Gastrocnemius medialis (tissue), 4 donors: Measurements from ENCODE around the gene PGAM1. TPM values are rescaled to one million over a fixed set of nuclear protein-coding genes. Genes with fewer than 3 reads are reported as not detected.
A peak's percentile ranks its signal among the peaks of the same experiment; 100 is the strongest.

Source experiments
- ATAC-seq, 2 donors: fragments of 150-250 bp; one replicate each; pipeline ENCODE4 v1.9.1; 2016
- DNase-seq, 2 donors: peaks; one replicate each; pipeline ENCODE4 v3.0.0-alpha.2; 2019
- H3K27ac ChIP-seq, 4 donors: fragments of 200-600 bp; sonication (generic); 1 replicate in 1 of 4; 2 replicates in 3 of 4; pipeline ENCODE4 v1.5.1; 2016 to 2018; ENCODE audit warnings: mild to moderate bottlenecking in 2 of 4, moderate library complexity in 1 of 4
- H3K27me3 ChIP-seq, 3 donors: fragments of 200-600 bp; sonication (generic) in 2 of 3; 1 replicate in 1 of 3; 2 replicates in 2 of 3; pipeline versions ENCODE4 v1.5.1 to v1.6.0; 2016 to 2019; ENCODE audit warnings: mild to moderate bottlenecking in 1 of 3, moderate library complexity in 1 of 3
- H3K36me3 ChIP-seq, 2 donors: fragments of 200-600 bp; sonication (generic) in 1 of 2; one replicate each; pipeline ENCODE4 v1.5.1; 2017 to 2018
- H3K4me1 ChIP-seq, 2 donors: fragments of 200-600 bp; sonication (generic) in 1 of 2; one replicate each; pipeline ENCODE4 v1.5.1; 2016 to 2017; ENCODE audit warnings: mild to moderate bottlenecking in 2 of 2
- H3K4me3 ChIP-seq, 4 donors: fragments of 200-600 bp; sonication (generic) in 3 of 4; 1 replicate in 1 of 4; 2 replicates in 3 of 4; pipeline ENCODE4 v1.5.1; 2016 to 2019; ENCODE audit warnings: mild to moderate bottlenecking in 2 of 4
- H3K9me3 ChIP-seq, 3 donors: fragments of 200-600 bp; sonication (generic) in 2 of 3; 1 replicate in 1 of 3; 2 replicates in 2 of 3; pipeline ENCODE4 v1.5.1; 2016 to 2019
- POLR2A ChIP-seq, 2 donors: fragments of 450-650 bp; IDR thresholded peaks; one replicate each; pipeline ENCODE4 v1.6.1; 2017; ENCODE audit warnings: antibody characterized with exemption in 2 of 2, mild to moderate bottlenecking in 2 of 2, moderate library complexity in 2 of 2
- in situ Hi-C, 4 donors: fragments of 200-750 bp; cut with MboI; loops; one replicate each; pipeline versions ENCODE4 v1.15.0 to v1.8.0; 2017; ENCODE audit warnings: low sequenced_read_pairs in 4 of 4
- intact Hi-C: fragments of 100-400 bp; cut with DNase I; formaldehyde crosslinking; loops from one replicate; pipeline ENCODE4 v1.15.1; 2023; ENCODE audit warnings: low total_unique reads
- total RNA-seq, 4 donors: library from RNA; depleted of rRNA; stranded (reverse); fragments of >200 nt; gene quantifications; one replicate each; pipeline versions ENCODE4 v1.1.0 to v1.2.3, GENCODE V29; 2016
- TF ChIP-seq, protein P1 (sequence below), 5 experiments: fragments of 450-650 bp in 3 of 5; fragments of 200-600 bp in 2 of 5; sonication (generic) in 2 of 5; IDR thresholded peaks in 4 of 5; conservative IDR thresholded peaks in 1 of 5; 1 replicate in 4 of 5; 2 replicates in 1 of 5; pipeline ENCODE4 v1.5.1; 2016 to 2019; ENCODE audit warnings: antibody characterized with exemption in 5 of 5, mild to moderate bottlenecking in 3 of 5, moderate library complexity in 3 of 5

Gene PGAM1
- total RNA-seq, 4 donors from 2014 or later = 41.0 to 72.1 (median 62.2) TPM

DNA sequence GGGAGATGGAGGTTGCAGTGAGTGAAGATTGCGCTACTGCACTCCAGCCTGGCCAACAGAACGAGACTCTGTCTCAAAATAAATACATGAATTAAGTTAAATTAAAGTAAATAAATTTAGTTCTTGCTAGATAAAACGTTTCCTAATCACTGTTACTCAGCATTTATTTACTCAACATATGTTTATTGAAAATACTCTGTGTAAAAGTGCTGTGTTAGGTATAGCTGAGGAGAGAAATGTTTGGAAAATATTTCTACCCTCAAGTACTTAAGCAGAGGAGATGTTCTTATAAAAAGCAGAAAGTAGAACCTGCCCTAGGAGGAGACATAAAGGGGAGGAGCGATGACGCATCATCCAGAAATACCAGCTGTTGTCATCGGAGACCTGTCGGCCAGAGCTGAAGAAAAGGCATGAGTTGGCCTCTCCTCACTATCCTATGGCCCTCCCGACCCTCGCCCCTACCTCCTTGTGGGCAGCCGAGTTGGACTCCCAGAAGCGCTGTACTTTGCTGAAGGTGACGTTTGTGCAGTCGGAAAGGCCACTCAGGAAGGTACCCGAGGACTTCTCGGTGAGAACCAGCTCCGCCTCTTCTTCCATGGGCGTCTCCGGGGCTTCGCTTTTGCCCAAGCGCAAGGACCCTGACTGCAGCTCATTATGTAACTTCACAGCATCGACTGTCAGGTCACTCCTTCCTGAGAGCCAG is 26.0 kb upstream of the PGAM1 start:
- peak; percentile 61 to 71 for DNase-seq
- intact Hi-C loops = loop anchor here (2.0 to 5.0 kb wide), 3 partner anchors 27 to 337 kb away; partner anchors contain the start of genes FRAT2, PGAM1 and ZFYVE27

DNA sequence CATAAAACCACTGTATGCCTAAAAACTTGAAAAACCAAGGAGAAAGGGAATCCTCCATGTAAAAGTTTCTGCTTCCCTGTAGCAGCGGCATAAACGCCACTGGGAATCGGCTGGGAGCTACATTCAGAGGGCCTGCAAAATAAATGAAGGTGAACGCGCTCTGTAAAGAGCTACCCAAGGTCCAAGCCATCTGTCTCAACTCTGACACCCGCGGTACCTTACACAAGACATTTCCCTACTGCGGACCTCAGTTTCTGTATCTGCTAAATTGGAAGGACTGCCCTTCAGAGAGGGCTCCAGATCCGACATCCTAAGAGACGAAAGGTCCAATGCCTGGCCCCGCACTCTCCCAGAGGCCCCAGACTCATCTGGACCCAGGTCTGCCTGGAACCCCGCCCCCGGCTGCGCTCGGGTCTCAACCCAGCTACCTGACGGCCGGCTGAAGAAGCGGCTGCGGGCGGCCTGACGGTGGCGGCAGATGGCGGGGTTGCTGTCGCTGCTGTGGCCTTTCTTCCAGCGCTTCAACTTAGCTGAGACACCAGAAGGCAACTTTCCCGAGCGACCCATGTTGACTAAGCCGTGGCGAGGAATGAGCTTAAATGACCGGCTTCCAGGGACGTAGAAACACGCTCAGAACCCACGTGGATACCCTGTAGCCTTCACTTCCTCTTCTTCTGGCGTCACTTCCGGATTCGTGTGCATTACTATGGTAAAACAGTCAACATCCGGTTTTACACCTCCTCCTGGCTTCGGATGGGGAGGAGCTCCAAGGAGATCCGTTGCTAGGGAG is 25.1 kb upstream of the PGAM1 start, which contains the start of gene RRP12:
Gene RRP12 (minus strand): TSS at position 676 of the 790 bp plus-strand sequence. CDS start 109 bp downstream, at position 567.
- peaks cover 0 to 30% of the 10 kb centered on the region in 2 donors for H3K36me3 ChIP-seq
- peak within 1 kb of the TSS; percentile 72 to 97 (median 94) for H3K4me3 ChIP-seq
- peak within 1 kb of the TSS; percentile 89 to 97 (median 94) for H3K27ac ChIP-seq
- TF ChIP-seq POLR2A (IDR thresholded peaks at IDR 0.05) = peak; percentile 79
- TF ChIP-seq, protein P1, sequence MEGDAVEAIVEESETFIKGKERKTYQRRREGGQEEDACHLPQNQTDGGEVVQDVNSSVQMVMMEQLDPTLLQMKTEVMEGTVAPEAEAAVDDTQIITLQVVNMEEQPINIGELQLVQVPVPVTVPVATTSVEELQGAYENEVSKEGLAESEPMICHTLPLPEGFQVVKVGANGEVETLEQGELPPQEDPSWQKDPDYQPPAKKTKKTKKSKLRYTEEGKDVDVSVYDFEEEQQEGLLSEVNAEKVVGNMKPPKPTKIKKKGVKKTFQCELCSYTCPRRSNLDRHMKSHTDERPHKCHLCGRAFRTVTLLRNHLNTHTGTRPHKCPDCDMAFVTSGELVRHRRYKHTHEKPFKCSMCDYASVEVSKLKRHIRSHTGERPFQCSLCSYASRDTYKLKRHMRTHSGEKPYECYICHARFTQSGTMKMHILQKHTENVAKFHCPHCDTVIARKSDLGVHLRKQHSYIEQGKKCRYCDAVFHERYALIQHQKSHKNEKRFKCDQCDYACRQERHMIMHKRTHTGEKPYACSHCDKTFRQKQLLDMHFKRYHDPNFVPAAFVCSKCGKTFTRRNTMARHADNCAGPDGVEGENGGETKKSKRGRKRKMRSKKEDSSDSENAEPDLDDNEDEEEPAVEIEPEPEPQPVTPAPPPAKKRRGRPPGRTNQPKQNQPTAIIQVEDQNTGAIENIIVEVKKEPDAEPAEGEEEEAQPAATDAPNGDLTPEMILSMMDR (IDR thresholded peaks at IDR 0.05 in 4 of 5, conservative IDR thresholded peaks at IDR 0.05 in 1 of 5) = no peak
- in situ Hi-C loops (no loop called here), intact Hi-C loops (loop anchor here (2.0 to 5.0 kb wide), 3 partner anchors 26 to 336 kb away; partner anchors contain the start of genes FRAT2, PGAM1 and ZFYVE27)
- no peaks in the 10 kb centered on the region for H3K9me3 ChIP-seq
- DNase-seq = peak; percentile 87 to 88
- peak; percentile 97 to 99 for ATAC-seq
- no peaks in the 10 kb centered on the region for H3K27me3 ChIP-seq
- peaks cover 14 to 15% of the 10 kb centered on the region in 2 donors for H3K4me1 ChIP-seq

More for the DNA sequence above, 26.0 kb upstream of the PGAM1 start:
- Histone ChIP-seq H3K36me3 (peaks cover 0 to 39% of the 10 kb centered on the region in 2 donors), H3K4me1 (peaks cover 14 to 15% of the 10 kb centered on the region in 2 donors), H3K9me3 (no peaks in the 10 kb centered on the region), H3K4me3 (peak overlapping the region; percentile 72 to 97 (median 94)), H3K27me3 (no peaks in the 10 kb centered on the region), H3K27ac (peak overlapping the region; percentile 89 to 97 (median 94))
- in situ Hi-C loops = no loop called here
- TF ChIP-seq, protein P1 (IDR thresholded peaks at IDR 0.05 in 4 of 5, conservative IDR thresholded peaks at IDR 0.05 in 1 of 5) = no peak
- peak; percentile 59 to 64 for TF ChIP-seq POLR2A (IDR thresholded peaks at IDR 0.05)
- peak; percentile 73 to 83 for ATAC-seq

DNA sequence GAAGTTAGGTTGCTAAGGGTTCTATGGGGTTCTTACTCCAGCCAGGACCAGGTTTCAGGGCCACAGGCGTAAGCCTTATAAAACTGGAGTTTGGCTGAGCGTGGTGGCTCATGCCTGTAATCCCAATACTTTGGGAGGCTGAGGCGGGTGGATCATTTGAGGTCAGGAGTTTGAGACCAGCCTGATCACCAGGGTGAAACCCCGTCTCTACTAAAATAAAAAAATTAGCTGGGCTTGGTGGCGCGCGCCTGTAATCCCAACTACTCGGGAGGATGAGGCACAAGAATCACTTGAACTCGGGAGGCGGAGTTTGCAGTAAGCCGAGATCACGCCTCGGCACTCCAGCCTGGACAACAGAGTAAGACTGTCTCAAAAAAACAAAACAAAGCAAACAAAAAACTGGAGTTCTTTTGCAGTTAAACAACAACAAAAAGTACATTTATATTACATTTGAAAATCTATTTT is 24.5 kb upstream of the PGAM1 start:
- Histone ChIP-seq H3K4me1 (peaks cover 14 to 15% of the 10 kb centered on the region in 2 donors), H3K4me3 (peak overlapping the region; percentile 72 to 97 (median 94)), H3K27ac (peak overlapping the region; percentile 89 to 97 (median 94)), H3K36me3 (peaks cover 0 to 24% of the 10 kb centered on the region in 2 donors), H3K9me3 (no peaks in the 10 kb centered on the region), H3K27me3 (no peaks in the 10 kb centered on the region)
- no peak for ATAC-seq
- intact Hi-C loops (loop anchor here (2.0 to 5.0 kb wide), 3 partner anchors 25 to 336 kb away; partner anchors contain the start of genes FRAT2, PGAM1 and ZFYVE27), in situ Hi-C loops (no loop called here)
- DNase-seq = no peak
- TF ChIP-seq, protein P1 (IDR thresholded peaks at IDR 0.05 in 4 of 5, conservative IDR thresholded peaks at IDR 0.05 in 1 of 5) = no peak
- TF ChIP-seq POLR2A (IDR thresholded peaks at IDR 0.05) = no peak

DNA sequence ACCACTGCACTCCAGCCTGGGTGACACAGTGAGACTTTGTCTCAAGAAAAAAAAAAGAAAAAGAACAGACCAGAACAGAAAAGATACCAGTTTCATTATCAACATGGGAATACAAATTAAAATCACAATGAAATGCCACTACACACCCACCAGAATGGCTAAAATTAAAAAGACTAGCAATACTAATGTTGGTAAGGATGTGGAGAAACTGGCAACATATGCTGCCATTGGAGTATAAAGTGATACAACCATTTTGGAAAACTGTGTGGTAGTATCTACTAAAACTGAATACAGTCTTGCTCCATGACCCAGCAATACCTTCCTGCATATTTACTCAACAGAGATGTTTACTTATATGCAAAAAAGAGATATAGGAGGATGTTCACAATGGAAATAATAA is 21.9 kb upstream of the PGAM1 start:
- in situ Hi-C loops (no loop called here), intact Hi-C loops (loop anchor here (5.0 kb wide), 1 partner anchor 333 kb away; the partner anchor contains the start of gene ZFYVE27)
- TF ChIP-seq POLR2A (IDR thresholded peaks at IDR 0.05) = no peak
- TF ChIP-seq, protein P1 (IDR thresholded peaks at IDR 0.05 in 4 of 5, conservative IDR thresholded peaks at IDR 0.05 in 1 of 5) = no peak
- Histone ChIP-seq H3K36me3 (peaks cover 0 to 3% of the 10 kb centered on the region in 2 donors), H3K4me3 (no peak overlapping the region), H3K9me3 (no peaks in the 10 kb centered on the region), H3K27ac (no peak overlapping the region), H3K4me1 (peaks cover 18 to 24% of the 10 kb centered on the region in 2 donors), H3K27me3 (no peaks in the 10 kb centered on the region)
- DNase-seq = no peak
- no peak for ATAC-seq
